H7 (cell line): Measurements from ENCODE around the gene RASGRF1. TPM values are rescaled to one million over a fixed set of nuclear protein-coding genes. Genes with fewer than 3 reads are reported as not detected.
A peak's percentile ranks its signal among the peaks of the same experiment; 100 is the strongest.
"Not testable (repeated sequence)": the region's sequence is repeated elsewhere in the genome, so short reads cannot be mapped to it uniquely, and the experiment has no call there.

Source experiments
- DNase-seq: peaks from one replicate; pipeline ENCODE4 v3.0.0; 2012
- H3K27me3 ChIP-seq: 2 replicates; pipeline ENCODE4 v1.6.0; 2011; ENCODE audit warnings: mild to moderate bottlenecking, low read length; ENCODE audit not compliant: control insufficient read depth, insufficient read depth
- H3K36me3 ChIP-seq: replicated peaks from 2 replicates; pipeline ENCODE4 v1.5.1; 2011; ENCODE audit warnings: low read length; ENCODE audit not compliant: control insufficient read depth, insufficient read depth
- H3K4me3 ChIP-seq: 2 replicates; pipeline ENCODE4 v1.5.1; 2011; ENCODE audit warnings: low read depth, mild to moderate bottlenecking, control low read depth, low read length, moderate library complexity; ENCODE audit not compliant: insufficient read depth
- total RNA-seq: library from RNA; depleted of rRNA; stranded (reverse); fragments of >200 nt; shearing (Covaris generic); gene quantifications from 2 replicates; pipeline ENCODE4 v1.2.3, GENCODE V29; 2014

RASGRF1 gene
- total RNA-seq, 1 experiment from 2014 or later = 0.14 TPM

- peaks cover 9% of the 10 kb centered on the region for H3K27me3 ChIP-seq
- H3K36me3 ChIP-seq = no peaks in the 10 kb centered on the region
- no peak overlapping the region for H3K4me3 ChIP-seq
- peak; percentile 58 for DNase-seq
Measured at GRCh38 chr15:79004336-79004735, 86.2 kb downstream of the RASGRF1 start.

GRCh38 chr15:79003896-79004295 is 86.7 kb downstream of the RASGRF1 start:
- no peaks in the 10 kb centered on the region for H3K36me3 ChIP-seq
- H3K27me3 ChIP-seq = peaks cover 9% of the 10 kb centered on the region
- no peak for DNase-seq
- no peak overlapping the region for H3K4me3 ChIP-seq

- Histone ChIP-seq H3K4me3 (no peak overlapping the region), H3K27me3 (peaks cover 9% of the 10 kb centered on the region), H3K36me3 (no peaks in the 10 kb centered on the region)
- DNase-seq = no peak
Measured at GRCh38 chr15:79003301-79003700, 87.3 kb downstream of the RASGRF1 start.

- peaks cover 9% of the 10 kb centered on the region for H3K27me3 ChIP-seq
- no peak for DNase-seq
- no peak overlapping the region for H3K4me3 ChIP-seq
- no peaks in the 10 kb centered on the region for H3K36me3 ChIP-seq
Measured at GRCh38 chr15:79002581-79002980, 88.0 kb downstream of the RASGRF1 start.

- no peaks in the 10 kb centered on the region for H3K36me3 ChIP-seq
- no peak overlapping the region for H3K4me3 ChIP-seq
- no peak for DNase-seq
Measured at GRCh38 chr15:78999636-79000035, 90.9 kb downstream of the RASGRF1 start.

GRCh38 chr15:78998526-78998925 is 92.1 kb downstream of the RASGRF1 start:
- Histone ChIP-seq H3K4me3 (no peak overlapping the region), H3K36me3 (no peaks in the 10 kb centered on the region), H3K27me3 (no peaks in the 10 kb centered on the region)
- no peak for DNase-seq

More at GRCh38 chr15:78999636-79000035, 90.9 kb downstream of the RASGRF1 start:
- H3K27me3 ChIP-seq = no peaks in the 10 kb centered on the region; the same call in 1 of the 2 replicates

- Histone ChIP-seq H3K4me3 (no peak overlapping the region), H3K27me3 (no peaks in the 10 kb centered on the region), H3K36me3 (no peaks in the 10 kb centered on the region)
- no peak for DNase-seq
Measured at GRCh38 chr15:78997981-78998499, 92.5 kb downstream of the RASGRF1 start.

GRCh38 chr15:78996894-78997275 is 93.7 kb downstream of the RASGRF1 start:
- no peak for DNase-seq
- Histone ChIP-seq H3K27me3 (no peaks in the 10 kb centered on the region), H3K4me3 (no peak overlapping the region), H3K36me3 (no peaks in the 10 kb centered on the region)

GRCh38 chr15:78995921-78996893 is 94.4 kb downstream of the RASGRF1 start:
- Histone ChIP-seq H3K4me3 (no peak overlapping the region), H3K27me3 (no peaks in the 10 kb centered on the region), H3K36me3 (no peaks in the 10 kb centered on the region)
- peak; percentile 66 for DNase-seq

GRCh38 chr15:78995161-78995560 is 95.4 kb downstream of the RASGRF1 start:
- not testable (repeated sequence) for H3K4me3 ChIP-seq, H3K36me3 ChIP-seq, DNase-seq, H3K27me3 ChIP-seq

- H3K27me3 ChIP-seq = no peaks in the 10 kb centered on the region
- DNase-seq = peak; percentile 77
- H3K4me3 ChIP-seq = no peak overlapping the region
- no peaks in the 10 kb centered on the region for H3K36me3 ChIP-seq
Measured at GRCh38 chr15:78993931-78994530, 96.5 kb downstream of the RASGRF1 start.

- no peaks in the 10 kb centered on the region for H3K36me3 ChIP-seq
- H3K4me3 ChIP-seq = no peak overlapping the region
- DNase-seq = no peak
- no peaks in the 10 kb centered on the region for H3K27me3 ChIP-seq
Measured at GRCh38 chr15:78993257-78993930, 97.2 kb downstream of the RASGRF1 start.

- Histone ChIP-seq H3K4me3 (no peak overlapping the region), H3K27me3 (no peaks in the 10 kb centered on the region), H3K36me3 (no peaks in the 10 kb centered on the region)
- no peak for DNase-seq
Measured at GRCh38 chr15:78992416-78993256, 97.9 kb downstream of the RASGRF1 start.

GRCh38 chr15:78991879-78992278 is 98.7 kb downstream of the RASGRF1 start:
- no peak for DNase-seq
- Histone ChIP-seq H3K4me3 (no peak overlapping the region), H3K27me3 (no peaks in the 10 kb centered on the region), H3K36me3 (no peaks in the 10 kb centered on the region)
